Stomach (tissue), 4 donors: ENCODE measurements around the gene PLXNA1.

Source experiments
- CTCF ChIP-seq, 7 experiments: fragments of 450-650 bp in 4 of 7; fragments of 200-600 bp in 3 of 7; sonication (generic) in 3 of 7; IDR thresholded peaks; one replicate each; pipeline ENCODE4 v1.5.1; 2016 to 2019; ENCODE audit warnings: antibody characterized with exemption in 7 of 7, control low read depth in 2 of 7, mild to moderate bottlenecking in 1 of 7
- POLR2A ChIP-seq, 4 donors: fragments of 450-650 bp; IDR thresholded peaks; one replicate each; pipeline ENCODE4 v1.6.1; 2016; ENCODE audit warnings: antibody characterized with exemption in 4 of 4, control low read depth in 2 of 4, mild to moderate bottlenecking in 1 of 4, moderate library complexity in 1 of 4
- POLR2AphosphoS5 ChIP-seq, 3 donors: sonication (generic); formaldehyde crosslinking; IDR thresholded peaks; one replicate each; pipeline ENCODE4 v1.6.1; 2016; ENCODE audit warnings: antibody characterized with exemption in 3 of 3

GRCh38 chr3:126937973-126938372 is 44.9 kb upstream of the PLXNA1 start:
- TF ChIP-seq CTCF (IDR thresholded peaks at IDR 0.05) = no peak
- TF ChIP-seq POLR2A (IDR thresholded peaks at IDR 0.05) = no peak
- no peak for TF ChIP-seq POLR2AphosphoS5 (IDR thresholded peaks at IDR 0.05)
